ENCODE data around the gene OR7C1.
"Not testable (repeated sequence)": the region's sequence is repeated elsewhere in the genome, so short reads cannot be mapped to it uniquely, and the experiment has no call there.

Gene OR7C1

GRCh38 chr19:14814982-14815652 is 19.9 kb downstream of the OR7C1 start:
- DNase-seq (ENCODE audit: low read depth in 1 of 2, low spot score in 1 of 2) = no peak
- in situ Hi-C loops (cut with HindIII; ENCODE audit: low pct_unique_long_range_greater_than_20kb, low sequenced_read_pairs) = no loop called here

GRCh38 chr19:14809272-14810057 is 25.5 kb downstream of the OR7C1 start:
- no peak for TF ChIP-seq JUND (IDR thresholded peaks at IDR 0.05; ENCODE audit: low read depth)
- in situ Hi-C loops (cut with HindIII; ENCODE audit: low pct_unique_long_range_greater_than_20kb, low sequenced_read_pairs) = no loop called here
- no peak for DNase-seq (ENCODE audit: low read depth in 1 of 2, low spot score in 1 of 2)

More at GRCh38 chr19:14814982-14815652, 19.9 kb downstream of the OR7C1 start:
- no peak for TF ChIP-seq JUND (IDR thresholded peaks at IDR 0.05; ENCODE audit: low read depth)

DNA sequence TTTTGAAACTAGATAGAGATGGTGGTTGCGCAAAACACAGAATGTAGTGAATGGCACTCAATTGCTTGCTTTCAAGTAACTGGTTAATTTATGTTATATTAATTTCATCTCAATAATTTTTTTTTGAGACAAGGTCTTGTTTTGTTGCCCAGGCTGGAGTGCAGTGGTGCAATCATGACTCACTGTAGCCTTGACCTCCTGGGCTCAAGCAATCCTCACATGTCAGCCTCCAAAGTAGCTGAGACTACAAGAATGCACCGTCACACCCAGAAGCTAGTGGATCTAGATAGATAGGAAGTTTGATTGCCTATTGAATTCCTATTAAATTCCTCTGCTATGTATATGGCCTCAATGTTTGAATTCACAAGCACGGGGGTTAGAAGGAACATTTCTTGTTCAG is 30.2 kb downstream of the OR7C1 start:
- in situ Hi-C loops (cut with HindIII; ENCODE audit: low pct_unique_long_range_greater_than_20kb, low sequenced_read_pairs) = no loop called here
- no peak for DNase-seq (ENCODE audit: low read depth in 1 of 2, low spot score in 1 of 2)
- no peak for TF ChIP-seq JUND (IDR thresholded peaks at IDR 0.05; ENCODE audit: low read depth)

- TF ChIP-seq JUND (IDR thresholded peaks at IDR 0.05; ENCODE audit: low read depth) = no peak
- in situ Hi-C loops (cut with HindIII; ENCODE audit: low pct_unique_long_range_greater_than_20kb, low sequenced_read_pairs) = no loop called here
- DNase-seq (ENCODE audit: low read depth in 1 of 2, low spot score in 1 of 2) = no peak
Measured at GRCh38 chr19:14798760-14799159, 36.2 kb downstream of the OR7C1 start.

DNA sequence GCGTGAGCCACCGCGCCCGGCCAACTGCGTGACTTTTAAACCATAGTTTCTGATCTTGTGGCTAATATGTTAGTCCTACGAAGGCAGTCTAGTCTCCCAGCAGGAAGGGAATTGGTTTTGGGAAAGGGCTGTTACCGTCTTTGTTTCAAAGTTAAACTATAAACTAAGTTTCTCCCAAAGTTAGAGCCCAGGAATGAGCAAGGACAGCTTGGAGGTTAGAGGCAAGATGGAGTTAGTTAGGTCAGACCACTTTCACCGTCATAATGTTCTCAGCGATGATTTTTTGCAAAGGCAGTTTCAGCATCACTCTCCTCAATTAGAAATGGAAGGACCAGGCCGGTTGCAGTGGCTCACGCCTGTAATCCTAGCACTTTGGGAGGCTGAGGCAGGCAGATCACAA is 39.0 kb downstream of the OR7C1 start:
- no peak for DNase-seq (ENCODE audit: low read depth in 1 of 2, low spot score in 1 of 2)
- in situ Hi-C loops (cut with HindIII; ENCODE audit: low pct_unique_long_range_greater_than_20kb, low sequenced_read_pairs) = no loop called here
- no peak for TF ChIP-seq JUND (IDR thresholded peaks at IDR 0.05; ENCODE audit: low read depth)

DNA sequence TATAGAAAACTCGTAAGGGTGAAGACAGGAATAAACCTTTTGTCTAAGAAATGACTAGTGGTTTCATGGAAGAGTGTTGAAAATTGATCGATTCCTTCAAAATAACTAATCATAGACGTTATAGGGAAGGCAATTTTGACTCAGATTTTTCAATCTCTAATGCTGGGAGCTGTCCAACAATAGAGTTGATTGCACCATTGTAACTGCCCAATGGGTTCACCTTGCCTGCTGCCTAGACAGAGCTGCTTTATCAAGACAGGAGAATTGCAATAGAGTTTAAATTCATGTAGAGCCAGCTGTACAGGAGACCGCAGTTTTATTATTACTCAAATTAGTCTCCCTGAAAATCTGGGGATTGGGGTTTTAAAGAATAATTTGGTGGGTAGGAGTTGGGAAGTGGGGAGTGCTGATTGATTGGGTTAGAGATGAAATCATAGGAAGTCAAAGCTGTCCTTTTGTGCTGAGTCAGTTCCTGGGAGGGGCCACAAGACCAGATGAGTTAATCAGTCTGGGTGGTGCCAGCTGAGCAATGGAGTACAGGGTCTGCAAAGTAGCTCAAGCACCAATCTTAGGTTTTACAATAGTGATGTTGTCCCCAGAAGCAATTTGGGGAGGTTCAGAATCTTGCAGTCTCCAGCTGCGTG is 39.8 kb downstream of the OR7C1 start:
- TF ChIP-seq JUND (IDR thresholded peaks at IDR 0.05; ENCODE audit: low read depth) = no peak
- in situ Hi-C loops (cut with HindIII; ENCODE audit: low pct_unique_long_range_greater_than_20kb, low sequenced_read_pairs) = no loop called here
- DNase-seq (ENCODE audit: low read depth in 1 of 2, low spot score in 1 of 2) = no peak

GRCh38 chr19:14792250-14792649 is 42.7 kb downstream of the OR7C1 start:
- DNase-seq (ENCODE audit: low read depth in 1 of 2, low spot score in 1 of 2) = peak in 1 of 2 experiments; percentile 50
- in situ Hi-C loops (cut with HindIII; ENCODE audit: low pct_unique_long_range_greater_than_20kb, low sequenced_read_pairs) = not testable (repeated sequence)

DNA sequence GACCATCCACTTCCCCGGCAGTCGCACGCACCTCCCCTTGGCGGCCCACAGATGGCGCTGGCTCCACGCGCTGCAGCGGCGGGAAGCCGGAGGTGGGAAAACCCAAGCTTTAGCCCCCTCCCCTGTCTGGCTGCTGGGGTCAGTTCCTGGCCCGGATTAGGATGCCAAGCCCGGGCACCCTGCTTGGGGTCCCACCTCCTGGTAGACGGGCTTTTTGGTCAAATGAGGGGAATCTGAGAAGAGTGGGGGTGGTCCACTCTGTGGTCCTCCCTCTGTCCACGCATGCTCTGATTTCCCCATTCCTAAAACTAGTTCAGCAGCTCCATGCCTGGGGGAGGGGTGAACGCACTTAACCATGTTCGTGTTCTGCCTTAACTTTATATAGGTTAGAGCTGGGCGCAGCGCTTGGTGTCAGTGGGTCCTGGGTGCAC is 48.5 kb downstream of the OR7C1 start:
- DNase-seq (ENCODE audit: low read depth in 1 of 2, low spot score in 1 of 2) = peak in 1 of 2 experiments; percentile 55

DNA sequence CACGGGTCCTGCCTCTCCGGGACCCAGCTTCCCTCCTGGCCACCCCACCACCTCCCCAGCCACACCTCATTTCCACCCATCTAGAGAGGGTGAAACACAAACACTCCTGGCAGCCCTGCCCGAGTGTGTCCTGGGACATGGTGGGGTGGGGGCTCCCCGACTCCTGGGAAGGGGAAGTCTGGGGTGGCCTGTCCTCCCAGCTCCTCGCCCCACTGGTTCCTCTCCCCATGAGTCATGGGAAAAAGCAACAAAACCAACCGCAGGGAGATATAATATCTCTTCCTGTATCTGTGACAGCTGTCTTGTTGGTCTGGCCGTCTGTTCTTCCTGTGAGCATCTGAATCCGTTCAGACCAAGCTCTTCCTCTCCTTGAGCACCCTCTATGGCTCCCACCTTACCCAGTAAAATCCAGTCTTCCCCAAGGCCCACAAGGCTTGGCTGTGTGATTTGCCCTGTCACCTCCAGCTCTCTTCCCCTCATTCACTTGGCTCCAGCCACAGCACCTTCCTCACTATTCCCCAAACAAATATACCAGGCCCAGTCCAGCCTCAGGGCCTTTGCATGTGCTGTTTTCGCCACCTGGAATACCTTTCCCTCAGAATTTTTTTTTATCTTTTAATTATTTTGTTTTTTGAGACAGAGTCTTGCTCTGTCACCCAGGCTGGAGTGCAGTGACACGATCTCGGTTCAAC is 49.7 kb downstream of the OR7C1 start:
- peak in 1 of 2 experiments; percentile 9 for DNase-seq (ENCODE audit: low read depth in 1 of 2, low spot score in 1 of 2)
- in situ Hi-C loops (cut with HindIII; ENCODE audit: low pct_unique_long_range_greater_than_20kb, low sequenced_read_pairs) = not testable (repeated sequence)

More for the DNA sequence above, 48.5 kb downstream of the OR7C1 start:
- TF ChIP-seq JUND (IDR thresholded peaks at IDR 0.05; ENCODE audit: low read depth) = no peak
- in situ Hi-C loops (cut with HindIII; ENCODE audit: low pct_unique_long_range_greater_than_20kb, low sequenced_read_pairs) = no loop called here

- in situ Hi-C loops (cut with HindIII; ENCODE audit: low pct_unique_long_range_greater_than_20kb, low sequenced_read_pairs); DNase-seq (ENCODE audit: low read depth in 1 of 2, low spot score in 1 of 2): not testable (repeated sequence)
Measured at GRCh38 chr19:14784730-14785101, 50.3 kb downstream of the OR7C1 start.

DNA sequence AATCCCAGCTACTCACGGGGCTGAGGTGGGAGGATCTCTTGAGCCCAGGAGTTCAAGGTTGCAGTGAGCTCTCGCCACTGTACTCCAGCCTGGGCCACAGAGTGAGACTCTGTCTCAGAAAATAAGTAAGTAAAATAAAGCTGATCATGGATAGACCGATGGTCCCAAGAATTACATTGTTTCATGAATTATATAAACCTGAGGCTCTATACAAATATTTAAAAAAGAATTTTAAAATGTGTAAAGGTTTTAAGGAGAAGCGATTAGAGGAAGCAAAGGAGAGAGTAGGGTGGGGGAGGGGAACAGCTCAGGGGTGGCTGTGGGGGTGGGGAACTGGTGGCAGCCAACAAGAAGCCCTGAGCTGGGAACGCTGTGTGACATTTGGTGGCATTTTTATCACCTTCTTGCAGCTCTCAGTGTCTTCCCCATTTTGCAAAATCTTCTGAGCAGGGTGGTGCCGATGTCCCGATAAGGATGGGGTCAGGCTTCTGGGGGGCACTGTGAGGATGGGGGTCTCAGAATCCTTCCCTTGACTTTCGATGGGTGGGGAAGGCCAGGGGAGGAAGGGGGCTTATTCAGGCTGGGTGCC is 51.5 kb downstream of the OR7C1 start:
- in situ Hi-C loops (cut with HindIII; ENCODE audit: low pct_unique_long_range_greater_than_20kb, low sequenced_read_pairs); DNase-seq (ENCODE audit: low read depth in 1 of 2, low spot score in 1 of 2): not testable (repeated sequence)

DNA sequence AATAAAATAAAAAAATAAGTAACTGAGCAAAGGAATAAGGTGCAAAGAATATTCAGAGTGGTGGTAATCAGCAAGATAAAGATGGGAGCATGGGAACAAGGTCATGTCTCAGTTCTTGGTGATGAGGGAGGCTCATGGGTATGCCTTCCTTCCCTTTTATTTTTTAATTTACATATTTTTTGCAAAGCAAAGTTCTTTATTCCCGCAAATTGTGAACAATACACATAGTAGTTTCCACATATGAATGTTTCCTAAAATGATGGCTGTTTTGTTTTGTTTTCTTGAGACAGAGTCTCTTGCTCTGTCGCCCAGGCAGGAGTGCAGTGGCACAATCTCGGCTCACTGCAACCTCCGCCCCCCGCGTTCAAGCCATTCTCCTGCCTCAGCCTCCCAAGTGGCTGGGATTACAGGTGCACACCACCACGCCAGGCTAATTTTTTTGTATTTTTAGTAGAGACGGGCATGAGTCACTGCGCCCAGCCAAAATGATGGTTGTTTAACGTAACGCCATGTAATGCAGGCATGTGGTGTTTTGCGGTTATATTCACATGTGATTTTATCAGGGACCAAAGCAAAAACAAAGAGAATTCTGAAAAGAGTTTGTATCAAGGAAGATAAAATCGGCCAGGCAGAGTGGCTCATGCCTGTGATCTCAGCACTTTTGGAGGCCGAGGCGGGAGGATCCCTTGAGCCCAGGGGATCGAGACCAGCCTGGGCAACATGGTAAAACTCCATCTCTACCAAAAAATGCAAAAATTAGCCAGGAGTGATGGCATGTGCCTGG is 52.2 kb downstream of the OR7C1 start:
- in situ Hi-C loops (cut with HindIII; ENCODE audit: low pct_unique_long_range_greater_than_20kb, low sequenced_read_pairs) = no loop called here
- TF ChIP-seq JUND (IDR thresholded peaks at IDR 0.05; ENCODE audit: low read depth) = no peak
- DNase-seq (ENCODE audit: low read depth in 1 of 2, low spot score in 1 of 2) = no peak

DNA sequence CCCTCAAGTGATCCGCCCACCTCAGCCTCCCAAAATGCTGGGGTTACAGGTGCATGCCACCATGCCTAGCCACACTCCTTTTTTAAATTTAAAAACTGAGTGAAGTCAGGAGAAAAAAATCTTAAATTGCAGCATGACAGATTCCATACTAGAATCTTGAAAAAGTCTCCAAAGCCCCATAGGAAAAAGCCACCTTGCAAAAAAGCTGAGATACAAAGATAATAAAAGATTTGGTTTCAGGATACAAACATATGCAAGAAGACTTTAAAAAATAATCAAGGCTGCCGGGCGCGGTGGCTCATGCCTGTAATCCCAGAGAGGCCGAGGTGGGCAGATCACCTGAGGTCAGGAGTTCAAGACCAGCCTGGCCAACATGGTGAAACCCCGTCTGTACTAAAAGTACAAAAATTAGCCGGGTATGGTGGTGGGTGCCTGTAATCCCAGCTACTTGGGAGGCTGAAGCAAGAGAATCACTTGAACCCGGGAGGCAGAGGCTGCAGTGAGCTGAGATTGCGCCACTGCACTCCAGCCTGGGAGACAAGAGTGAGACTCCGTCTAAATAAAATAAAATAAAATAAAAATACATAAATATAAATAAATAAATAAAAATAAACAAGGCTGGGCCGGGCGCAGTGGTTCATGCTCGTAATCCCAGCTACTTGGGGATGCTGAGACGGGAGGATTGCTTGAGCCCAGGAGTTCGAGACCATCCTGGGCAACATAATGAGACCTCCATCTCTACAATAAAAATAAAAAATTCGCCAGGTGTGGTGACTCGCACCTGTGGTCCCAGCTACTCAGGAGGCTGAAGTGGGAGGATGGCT is 53.1 kb downstream of the OR7C1 start:
- DNase-seq (ENCODE audit: low read depth in 1 of 2, low spot score in 1 of 2); in situ Hi-C loops (cut with HindIII; ENCODE audit: low pct_unique_long_range_greater_than_20kb, low sequenced_read_pairs): not testable (repeated sequence)

GRCh38 chr19:14780622-14781225 is 54.3 kb downstream of the OR7C1 start:
- DNase-seq (ENCODE audit: low read depth in 1 of 2, low spot score in 1 of 2); in situ Hi-C loops (cut with HindIII; ENCODE audit: low pct_unique_long_range_greater_than_20kb, low sequenced_read_pairs): not testable (repeated sequence)

Measured in T47D (cell line).